PC-9 (cell line): ENCODE data around the gene AADACL4. TPM values are rescaled to one million over a fixed set of nuclear protein-coding genes. Genes with fewer than 3 reads are reported as not detected.

Experiments
- BruUV-seq: library from RNA; stranded (reverse); fragments of 400-500 nt; replicated peaks from 2 replicates; lab custom pipeline; 2021; lab: Mats Ljungman, UMichigan
- CTCF ChIA-PET: fragments of 300-600 bp; sonication (Branson Sonifier 250); formaldehyde crosslinking; loops from one replicate; lab custom pipeline; 2022; ENCODE audit warnings: antibody characterized with exemption; lab: Charles Lee
- POLR2A ChIA-PET: fragments of 300-600 bp; sonication (Branson Sonifier 250); formaldehyde crosslinking; loops from one replicate; lab custom pipeline; 2022; ENCODE audit warnings: antibody characterized with exemption; ENCODE audit not compliant: unreplicated experiment; lab: Charles Lee
- DNase-seq, 2 experiments: peaks; one replicate each; pipeline versions ENCODE4 v3.0.0 to v3.0.0-alpha.2; 2015 to 2022; ENCODE audit warnings: mixed read lengths in 1 of 2
- H2AFZ ChIP-seq: fragments of 200-600 bp; sonication (generic); 2 replicates; pipeline ENCODE4 v1.8.1; 2017; ENCODE audit warnings: antibody characterized with exemption
- H3F3A ChIP-seq: fragments of 200-600 bp; sonication (generic); 2 replicates; pipeline ENCODE4 v1.8.1; 2017; ENCODE audit warnings: antibody characterized with exemption, mild to moderate bottlenecking, low read depth; ENCODE audit not compliant: insufficient read depth
- H3K27ac ChIP-seq: fragments of 200-600 bp; sonication (generic); 2 replicates; pipeline ENCODE4 v1.6.1; 2016; ENCODE audit warnings: mixed run types
- H3K27me3 ChIP-seq: fragments of 200-600 bp; sonication (generic); 2 replicates; pipeline ENCODE4 v1.6.1; 2016; ENCODE audit warnings: low read depth, mixed run types; ENCODE audit not compliant: insufficient read depth
- H3K36me3 ChIP-seq: fragments of 200-600 bp; sonication (generic); 2 replicates; pipeline ENCODE4 v1.6.1; 2016; ENCODE audit warnings: low read depth, mixed run types
- H3K4me1 ChIP-seq: fragments of 200-600 bp; sonication (generic); replicated peaks from 2 replicates; pipeline ENCODE4 v1.6.1; 2016; ENCODE audit warnings: mixed run types; ENCODE audit not compliant: insufficient read depth
- H3K4me2 ChIP-seq: fragments of 200-600 bp; sonication (generic); 2 replicates; pipeline ENCODE4 v1.6.1; 2017; ENCODE audit warnings: mixed run types
- H3K4me3 ChIP-seq: fragments of 200-600 bp; sonication (generic); 2 replicates; pipeline ENCODE4 v1.6.1; 2016; ENCODE audit warnings: mixed run types
- H3K79me2 ChIP-seq: fragments of 200-600 bp; sonication (generic); 2 replicates; pipeline ENCODE4 v1.6.1; 2017; ENCODE audit warnings: low read depth, mixed run types
- H3K9me2 ChIP-seq: fragments of 200-600 bp; sonication (generic); 2 replicates; pipeline ENCODE4 v1.8.1; 2017; ENCODE audit warnings: mild to moderate bottlenecking; ENCODE audit not compliant: insufficient read depth
- H3K9me3 ChIP-seq: fragments of 200-600 bp; sonication (generic); 2 replicates; pipeline ENCODE4 v1.8.1; 2016; ENCODE audit warnings: low read depth; ENCODE audit not compliant: insufficient read depth
- H4K20me1 ChIP-seq: fragments of 200-600 bp; sonication (generic); 2 replicates; pipeline ENCODE4 v1.8.1; 2017; ENCODE audit not compliant: insufficient read depth
- CTCF ChIP-seq: fragments of 200-600 bp; sonication (generic); conservative IDR thresholded peaks from 2 replicates; pipeline ENCODE4 v1.6.1; 2017; ENCODE audit warnings: mixed run types, antibody characterized with exemption, mild to moderate bottlenecking, moderate library complexity
- EZH2 ChIP-seq: fragments of 200-600 bp; sonication (generic); IDR thresholded peaks from 2 replicates; pipeline ENCODE4 v1.8.0; 2017; ENCODE audit warnings: antibody characterized with exemption, low read depth
- intact Hi-C: fragments of 100-400 bp; cut with micrococcal nuclease; formaldehyde crosslinking; loops from one replicate; pipeline ENCODE4 v1.10.0; 2022; ENCODE audit not compliant: unreplicated experiment
- total RNA-seq: library from RNA; stranded (reverse); gene quantifications from 2 replicates; pipeline ENCODE4 v1.2.3, GENCODE V29; 2021

Gene AADACL4
- total RNA-seq, 1 experiment from 2014 or later, result not detected

GRCh38 chr1:12601700-12602658, 41.9 kb upstream of the AADACL4 start:
- intact Hi-C loops, result no loop called here
- no peaks in the 10 kb centered on the region for H3K9me2 ChIP-seq
- CTCF ChIA-PET, result no interaction called here
- H3K27ac ChIP-seq, result peak overlapping the region; percentile 1; the same call in 1 of the 2 replicates
- H2AFZ ChIP-seq, result no peak overlapping the region
- no peaks in the 10 kb centered on the region for H4K20me1 ChIP-seq
- no peaks in the 10 kb centered on the region for H3K27me3 ChIP-seq
- H3K4me3 ChIP-seq, result no peak overlapping the region
- DNase-seq, result no peak
- no peak overlapping the region; the same call in none of the 2 replicates for H3K4me2 ChIP-seq
- no peak for TF ChIP-seq EZH2
- no peak for TF ChIP-seq CTCF
- peaks cover 23% of the 10 kb centered on the region for H3K36me3 ChIP-seq
- BruUV-seq, result no TSS peak
- POLR2A ChIA-PET, result interaction anchor here (0.6 kb wide), 1 partner anchor 13 kb away, joined by 5 read pairs; no protein-coding TSS in a partner anchor
- H3K4me1 ChIP-seq, result peaks cover 79% of the 10 kb centered on the region
- peaks cover 67% of the 10 kb centered on the region for H3F3A ChIP-seq
- peaks cover 88% of the 10 kb centered on the region for H3K79me2 ChIP-seq
- H3K9me3 ChIP-seq, result no peaks in the 10 kb centered on the region

- no peak overlapping the region for H3K27ac ChIP-seq
- H2AFZ ChIP-seq, result no peak overlapping the region
- intact Hi-C loops, result no loop called here
- no TSS peak for BruUV-seq
- DNase-seq, result no peak
- no peaks in the 10 kb centered on the region for H3K9me2 ChIP-seq
- H3K4me3 ChIP-seq, result no peak overlapping the region
- H3K4me1 ChIP-seq, result peaks cover 72% of the 10 kb centered on the region
- peaks cover 18% of the 10 kb centered on the region for H3K36me3 ChIP-seq
- H3K27me3 ChIP-seq, result no peaks in the 10 kb centered on the region
- peaks cover 88% of the 10 kb centered on the region for H3K79me2 ChIP-seq
- TF ChIP-seq CTCF (no peak), EZH2 (no peak)
- H3K4me2 ChIP-seq, result peak overlapping the region; percentile 64; the same call in 1 of the 2 replicates
- ChIA-PET CTCF (no interaction called here), POLR2A (no interaction called here)
- H3F3A ChIP-seq, result peaks cover 65% of the 10 kb centered on the region
- no peaks in the 10 kb centered on the region for H3K9me3 ChIP-seq
- H4K20me1 ChIP-seq, result no peaks in the 10 kb centered on the region
Measured at GRCh38 chr1:12602659-12603024, 41.2 kb upstream of the AADACL4 start.

GRCh38 chr1:12603224-12603623, 40.7 kb upstream of the AADACL4 start:
- H3K27ac ChIP-seq, result peak overlapping the region; percentile 68; the same call in 1 of the 2 replicates
- no peaks in the 10 kb centered on the region for H3K27me3 ChIP-seq
- H3K4me3 ChIP-seq, result no peak overlapping the region; the same call in 1 of the 2 replicates
- ChIA-PET CTCF (no interaction called here), POLR2A (no interaction called here)
- no TSS peak for BruUV-seq
- peaks cover 88% of the 10 kb centered on the region for H3K79me2 ChIP-seq
- H3K4me2 ChIP-seq, result peak overlapping the region; percentile 64
- peaks cover 66% of the 10 kb centered on the region for H3K4me1 ChIP-seq
- H2AFZ ChIP-seq, result no peak overlapping the region
- no peaks in the 10 kb centered on the region for H3K9me2 ChIP-seq
- peaks cover 61% of the 10 kb centered on the region for H3F3A ChIP-seq
- no peaks in the 10 kb centered on the region for H4K20me1 ChIP-seq
- H3K36me3 ChIP-seq, result peaks cover 18% of the 10 kb centered on the region
- H3K9me3 ChIP-seq, result no peaks in the 10 kb centered on the region
- intact Hi-C loops, result no loop called here
- no peak for DNase-seq
- TF ChIP-seq CTCF (no peak), EZH2 (no peak)
